HepG2 (cell line): ENCODE measurements around the gene MOG. TPM values are rescaled to one million over a fixed set of nuclear protein-coding genes. Genes with fewer than 3 reads are reported as not detected.
A peak's percentile ranks its signal among the peaks of the same experiment; 100 is the strongest.

Source experiments
- ATF7-NPFF ChIP-seq: sonication (generic); formaldehyde crosslinking; IDR thresholded peaks from 2 replicates; pipeline ENCODE4 v1.8.1; 2023; ENCODE audit warnings: mild to moderate bottlenecking, low read depth, missing genetic modification reagents, moderate library complexity
- FLYWCH1 ChIP-seq: sonication (generic); formaldehyde crosslinking; IDR thresholded peaks from 2 replicates; pipeline ENCODE4 v1.8.1; 2023; ENCODE audit warnings: mild to moderate bottlenecking, missing genetic modification reagents
- HMG20B ChIP-seq: conservative IDR thresholded peaks from 2 replicates; pipeline ENCODE4 v1.6.1; 2016; ENCODE audit warnings: missing genetic modification reagents, missing compliant biosample characterization
- HOXA3 ChIP-seq: sonication (generic); formaldehyde crosslinking; IDR thresholded peaks from 2 replicates; pipeline ENCODE4 v1.5.0; 2020; ENCODE audit warnings: missing genetic modification reagents
- NFE2 ChIP-seq: sonication (generic); formaldehyde crosslinking; IDR thresholded peaks from 2 replicates; pipeline ENCODE4 v1.4.0; 2020; ENCODE audit warnings: missing genetic modification reagents
- RCOR2 ChIP-seq: IDR thresholded peaks from 2 replicates; pipeline ENCODE4 v1.6.1; 2016; ENCODE audit warnings: missing biosample characterization, missing genetic modification reagents
- SP1 ChIP-seq, 2 experiments: fragments of 450-650 bp in 1 of 2; sonication (generic) in 1 of 2; formaldehyde crosslinking in 1 of 2; IDR thresholded peaks; 2 replicates each; pipeline versions ENCODE4 v1.4.0 to v1.6.1; 2016 to 2020; ENCODE audit warnings: missing genetic modification reagents in 1 of 2
- SP5 ChIP-seq: IDR thresholded peaks from 2 replicates; pipeline ENCODE4 v1.6.1; 2016; ENCODE audit warnings: low read depth, borderline replicate concordance
- SPEN ChIP-seq: sonication (generic); formaldehyde crosslinking; IDR thresholded peaks from 2 replicates; pipeline ENCODE4 v1.5.1; 2020; ENCODE audit warnings: low read depth, mild to moderate bottlenecking, missing genetic modification reagents
- TEAD2 ChIP-seq: sonication (generic); formaldehyde crosslinking; IDR thresholded peaks from 2 replicates; pipeline ENCODE4 v1.9.0; 2021; ENCODE audit warnings: missing genetic modification reagents
- ZNF121 ChIP-seq: sonication (generic); formaldehyde crosslinking; IDR thresholded peaks from 2 replicates; pipeline ENCODE4 v1.5.0; 2020; ENCODE audit warnings: mild to moderate bottlenecking, missing genetic modification reagents
- ZNF329 ChIP-seq: sonication (generic); formaldehyde crosslinking; IDR thresholded peaks from 2 replicates; pipeline ENCODE4 v1.9.0; 2021; ENCODE audit warnings: low read depth, mild to moderate bottlenecking, missing genetic modification reagents
- ZNF333 ChIP-seq: sonication (generic); formaldehyde crosslinking; IDR thresholded peaks from 2 replicates; pipeline ENCODE4 v1.4.0; 2020; ENCODE audit warnings: mild to moderate bottlenecking, missing genetic modification reagents, borderline replicate concordance
- ZNF567 ChIP-seq: sonication (generic); formaldehyde crosslinking; IDR thresholded peaks from 2 replicates; pipeline ENCODE4 v1.8.1; 2023; ENCODE audit warnings: mild to moderate bottlenecking, missing genetic modification reagents, borderline replicate concordance
- ZNF7 ChIP-seq: IDR thresholded peaks from 2 replicates; pipeline ENCODE4 v1.6.1; 2016; ENCODE audit warnings: missing biosample characterization, missing genetic modification reagents
- ZNF850 ChIP-seq: sonication (generic); formaldehyde crosslinking; conservative IDR thresholded peaks from 2 replicates; pipeline ENCODE4 v1.9.0; 2021; ENCODE audit warnings: mild to moderate bottlenecking, missing genetic modification reagents
- polyA plus RNA-seq, 8 experiments: library from polyadenylated mRNA; depleted of rRNA in 3 of 8; stranded (reverse) in 7 of 8; unstranded in 1 of 8; fragments of >200 nt; fragmentation: Illumina TruSeq in 4 of 8; extraction: Trizol in 4 of 8; gene quantifications; 2 replicates each; pipeline versions ENCODE4 v1.2.1 to v1.2.3, GENCODE V29; 2011 to 2016; ENCODE audit warnings: low read depth in 4 of 8, missing spikeins in 1 of 8, mixed read lengths in 1 of 8; ENCODE audit not compliant: insufficient read depth in 1 of 8
- total RNA-seq, 5 experiments: library from RNA; depleted of rRNA; stranded (reverse); fragments of >200 nt; fragmentation: Illumina TruSeq; extraction: Trizol; gene quantifications; 2 replicates each; pipeline ENCODE4 v1.2.3, GENCODE V29; 2016; ENCODE audit warnings: low read depth in 1 of 5
- TF ChIP-seq, protein P1 (sequence below): sonication (generic); formaldehyde crosslinking; IDR thresholded peaks from 2 replicates; pipeline ENCODE4 v1.4.0; 2020; ENCODE audit warnings: mild to moderate bottlenecking, missing genetic modification reagents
- TF ChIP-seq, protein P2 (sequence below): sonication (generic); formaldehyde crosslinking; IDR thresholded peaks from 2 replicates; pipeline ENCODE4 v1.5.1; 2020; ENCODE audit warnings: mild to moderate bottlenecking, missing genetic modification reagents, moderate library complexity
- TF ChIP-seq, protein P3 (sequence below): sonication (generic); formaldehyde crosslinking; IDR thresholded peaks from 2 replicates; pipeline ENCODE4 v1.4.0; 2020; ENCODE audit warnings: mild to moderate bottlenecking, missing genetic modification reagents

The MOG gene
- total and polyA plus RNA-seq, 2 of the 13 experiments (the other 11 are each of a cell fraction or from before 2014, with no cell fraction given): not detected

DNA sequence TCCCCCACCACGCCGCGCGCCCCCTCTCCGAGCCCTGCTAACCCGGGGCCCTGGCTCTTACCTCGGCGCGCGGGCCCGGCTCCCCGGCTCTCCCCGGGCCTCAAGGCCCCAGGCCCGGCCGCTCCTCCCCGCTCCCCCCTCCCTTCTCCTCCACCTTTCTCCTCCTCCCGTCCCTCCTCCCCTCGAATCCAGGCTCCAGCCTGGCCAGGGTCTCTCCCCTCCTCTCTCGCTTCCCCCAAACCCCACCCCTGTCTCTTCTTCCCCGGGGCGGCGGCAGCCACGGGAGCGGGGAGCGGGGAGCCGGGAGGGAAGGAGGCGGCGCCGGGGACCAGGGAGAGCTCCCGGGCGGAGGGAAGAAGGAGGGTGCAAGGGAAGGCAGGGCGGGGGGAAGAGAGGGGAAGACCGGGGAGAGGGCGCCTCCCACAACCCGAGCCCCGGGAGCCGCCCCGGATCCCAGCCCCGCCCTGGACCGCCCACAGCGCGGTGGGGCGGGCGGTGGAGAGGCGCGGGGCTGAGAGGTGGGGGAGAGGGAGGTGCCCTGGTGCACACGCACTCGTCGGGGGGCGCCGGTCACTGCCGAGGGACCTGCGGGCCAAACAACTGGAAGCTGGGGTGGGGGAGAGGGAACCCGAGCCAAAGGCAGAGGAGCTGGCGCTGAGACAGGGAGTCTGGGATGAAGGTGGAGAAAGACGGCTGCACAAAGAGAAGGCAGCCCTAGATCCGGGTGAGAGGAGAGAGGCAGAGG, 23.9 kb upstream of the MOG start, which contains the start of gene GABBR1 (continued):
- no peak for TF ChIP-seq HMG20B (CRISPR knock-in tag)
- TF ChIP-seq ZNF329 (CRISPR knock-in tag): no peak
- no peak for TF ChIP-seq TEAD2 (CRISPR knock-in tag)
- TF ChIP-seq SP5 (CRISPR knock-in tag): peak; percentile 53; the same call in 1 of the 2 replicates
- no peak for TF ChIP-seq ZNF850 (CRISPR knock-in tag)
- TF ChIP-seq RCOR2 (CRISPR knock-in tag): no peak
- TF ChIP-seq, protein P1, sequence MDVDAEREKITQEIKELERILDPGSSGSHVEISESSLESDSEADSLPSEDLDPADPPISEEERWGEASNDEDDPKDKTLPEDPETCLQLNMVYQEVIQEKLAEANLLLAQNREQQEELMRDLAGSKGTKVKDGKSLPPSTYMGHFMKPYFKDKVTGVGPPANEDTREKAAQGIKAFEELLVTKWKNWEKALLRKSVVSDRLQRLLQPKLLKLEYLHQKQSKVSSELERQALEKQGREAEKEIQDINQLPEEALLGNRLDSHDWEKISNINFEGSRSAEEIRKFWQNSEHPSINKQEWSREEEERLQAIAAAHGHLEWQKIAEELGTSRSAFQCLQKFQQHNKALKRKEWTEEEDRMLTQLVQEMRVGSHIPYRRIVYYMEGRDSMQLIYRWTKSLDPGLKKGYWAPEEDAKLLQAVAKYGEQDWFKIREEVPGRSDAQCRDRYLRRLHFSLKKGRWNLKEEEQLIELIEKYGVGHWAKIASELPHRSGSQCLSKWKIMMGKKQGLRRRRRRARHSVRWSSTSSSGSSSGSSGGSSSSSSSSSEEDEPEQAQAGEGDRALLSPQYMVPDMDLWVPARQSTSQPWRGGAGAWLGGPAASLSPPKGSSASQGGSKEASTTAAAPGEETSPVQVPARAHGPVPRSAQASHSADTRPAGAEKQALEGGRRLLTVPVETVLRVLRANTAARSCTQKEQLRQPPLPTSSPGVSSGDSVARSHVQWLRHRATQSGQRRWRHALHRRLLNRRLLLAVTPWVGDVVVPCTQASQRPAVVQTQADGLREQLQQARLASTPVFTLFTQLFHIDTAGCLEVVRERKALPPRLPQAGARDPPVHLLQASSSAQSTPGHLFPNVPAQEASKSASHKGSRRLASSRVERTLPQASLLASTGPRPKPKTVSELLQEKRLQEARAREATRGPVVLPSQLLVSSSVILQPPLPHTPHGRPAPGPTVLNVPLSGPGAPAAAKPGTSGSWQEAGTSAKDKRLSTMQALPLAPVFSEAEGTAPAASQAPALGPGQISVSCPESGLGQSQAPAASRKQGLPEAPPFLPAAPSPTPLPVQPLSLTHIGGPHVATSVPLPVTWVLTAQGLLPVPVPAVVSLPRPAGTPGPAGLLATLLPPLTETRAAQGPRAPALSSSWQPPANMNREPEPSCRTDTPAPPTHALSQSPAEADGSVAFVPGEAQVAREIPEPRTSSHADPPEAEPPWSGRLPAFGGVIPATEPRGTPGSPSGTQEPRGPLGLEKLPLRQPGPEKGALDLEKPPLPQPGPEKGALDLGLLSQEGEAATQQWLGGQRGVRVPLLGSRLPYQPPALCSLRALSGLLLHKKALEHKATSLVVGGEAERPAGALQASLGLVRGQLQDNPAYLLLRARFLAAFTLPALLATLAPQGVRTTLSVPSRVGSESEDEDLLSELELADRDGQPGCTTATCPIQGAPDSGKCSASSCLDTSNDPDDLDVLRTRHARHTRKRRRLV (CRISPR knock-in tag): no peak
- TF ChIP-seq NFE2: no peak
- TF ChIP-seq HOXA3 (CRISPR knock-in tag): no peak
- no peak for TF ChIP-seq ZNF567 (CRISPR knock-in tag)
- TF ChIP-seq ZNF333 (CRISPR knock-in tag): no peak
- no peak for TF ChIP-seq SPEN (CRISPR knock-in tag)
- no peak for TF ChIP-seq ZNF7
- TF ChIP-seq, protein P2, sequence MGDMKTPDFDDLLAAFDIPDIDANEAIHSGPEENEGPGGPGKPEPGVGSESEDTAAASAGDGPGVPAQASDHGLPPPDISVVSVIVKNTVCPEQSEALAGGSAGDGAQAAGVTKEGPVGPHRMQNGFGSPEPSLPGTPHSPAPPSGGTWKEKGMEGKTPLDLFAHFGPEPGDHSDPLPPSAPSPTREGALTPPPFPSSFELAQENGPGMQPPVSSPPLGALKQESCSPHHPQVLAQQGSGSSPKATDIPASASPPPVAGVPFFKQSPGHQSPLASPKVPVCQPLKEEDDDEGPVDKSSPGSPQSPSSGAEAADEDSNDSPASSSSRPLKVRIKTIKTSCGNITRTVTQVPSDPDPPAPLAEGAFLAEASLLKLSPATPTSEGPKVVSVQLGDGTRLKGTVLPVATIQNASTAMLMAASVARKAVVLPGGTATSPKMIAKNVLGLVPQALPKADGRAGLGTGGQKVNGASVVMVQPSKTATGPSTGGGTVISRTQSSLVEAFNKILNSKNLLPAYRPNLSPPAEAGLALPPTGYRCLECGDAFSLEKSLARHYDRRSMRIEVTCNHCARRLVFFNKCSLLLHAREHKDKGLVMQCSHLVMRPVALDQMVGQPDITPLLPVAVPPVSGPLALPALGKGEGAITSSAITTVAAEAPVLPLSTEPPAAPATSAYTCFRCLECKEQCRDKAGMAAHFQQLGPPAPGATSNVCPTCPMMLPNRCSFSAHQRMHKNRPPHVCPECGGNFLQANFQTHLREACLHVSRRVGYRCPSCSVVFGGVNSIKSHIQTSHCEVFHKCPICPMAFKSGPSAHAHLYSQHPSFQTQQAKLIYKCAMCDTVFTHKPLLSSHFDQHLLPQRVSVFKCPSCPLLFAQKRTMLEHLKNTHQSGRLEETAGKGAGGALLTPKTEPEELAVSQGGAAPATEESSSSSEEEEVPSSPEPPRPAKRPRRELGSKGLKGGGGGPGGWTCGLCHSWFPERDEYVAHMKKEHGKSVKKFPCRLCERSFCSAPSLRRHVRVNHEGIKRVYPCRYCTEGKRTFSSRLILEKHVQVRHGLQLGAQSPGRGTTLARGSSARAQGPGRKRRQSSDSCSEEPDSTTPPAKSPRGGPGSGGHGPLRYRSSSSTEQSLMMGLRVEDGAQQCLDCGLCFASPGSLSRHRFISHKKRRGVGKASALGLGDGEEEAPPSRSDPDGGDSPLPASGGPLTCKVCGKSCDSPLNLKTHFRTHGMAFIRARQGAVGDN (CRISPR knock-in tag): peak; percentile 28; the same call in 1 of the 2 replicates
- TF ChIP-seq, protein P3, sequence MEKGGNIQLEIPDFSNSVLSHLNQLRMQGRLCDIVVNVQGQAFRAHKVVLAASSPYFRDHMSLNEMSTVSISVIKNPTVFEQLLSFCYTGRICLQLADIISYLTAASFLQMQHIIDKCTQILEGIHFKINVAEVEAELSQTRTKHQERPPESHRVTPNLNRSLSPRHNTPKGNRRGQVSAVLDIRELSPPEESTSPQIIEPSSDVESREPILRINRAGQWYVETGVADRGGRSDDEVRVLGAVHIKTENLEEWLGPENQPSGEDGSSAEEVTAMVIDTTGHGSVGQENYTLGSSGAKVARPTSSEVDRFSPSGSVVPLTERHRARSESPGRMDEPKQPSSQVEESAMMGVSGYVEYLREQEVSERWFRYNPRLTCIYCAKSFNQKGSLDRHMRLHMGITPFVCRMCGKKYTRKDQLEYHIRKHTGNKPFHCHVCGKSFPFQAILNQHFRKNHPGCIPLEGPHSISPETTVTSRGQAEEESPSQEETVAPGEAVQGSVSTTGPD (CRISPR knock-in tag): no peak
- no peak for TF ChIP-seq FLYWCH1 (CRISPR knock-in tag)
- no peak for TF ChIP-seq ZNF121 (CRISPR knock-in tag)
- TF ChIP-seq ATF7-NPFF (CRISPR knock-in tag): no peak
- TF ChIP-seq SP1 (IDR thresholded peaks at IDR 0.05): no peak
- no peak for TF ChIP-seq SP1 (CRISPR knock-in tag; IDR thresholded peaks at IDR 0.05)
